WTC11 (cell line): ENCODE data around the gene SLC20A1.

ENCODE experiments used
- HMGXB4 ChIP-seq: sonication (generic); formaldehyde crosslinking; IDR thresholded peaks from 2 replicates; pipeline ENCODE4 v1.8.1; 2023; ENCODE audit warnings: mild to moderate bottlenecking, moderate library complexity, missing genetic modification reagents
- IRF2 ChIP-seq: sonication (generic); formaldehyde crosslinking; IDR thresholded peaks from 2 replicates; pipeline ENCODE4 v1.8.0; 2022; ENCODE audit warnings: low read depth, missing genetic modification reagents, borderline replicate concordance
- USF2 ChIP-seq: sonication (generic); formaldehyde crosslinking; IDR thresholded peaks from 2 replicates; pipeline ENCODE4 v1.8.1; 2023; ENCODE audit warnings: mild to moderate bottlenecking, missing genetic modification reagents, moderate library complexity
- ZNF396 ChIP-seq: fragments of 250-450 bp; sonication (Bioruptor Pico); IDR thresholded peaks from 2 replicates; pipeline ENCODE4 v1.8.0; 2021; ENCODE audit warnings: mild to moderate bottlenecking, moderate library complexity, borderline replicate concordance
- ZNF671 ChIP-seq: fragments of 250-450 bp; sonication (Bioruptor Pico); IDR thresholded peaks from 2 replicates; pipeline ENCODE4 v1.8.0; 2021; ENCODE audit warnings: mild to moderate bottlenecking
- TF ChIP-seq, protein P1 (sequence below): sonication (generic); formaldehyde crosslinking; IDR thresholded peaks from 2 replicates; pipeline ENCODE4 v1.8.1; 2022; ENCODE audit warnings: missing genetic modification reagents, borderline replicate concordance
- TF ChIP-seq, protein P2 (sequence below): fragments of 200-600 bp; IDR thresholded peaks from 2 replicates; pipeline ENCODE4 v1.8.0; 2022; ENCODE audit warnings: antibody characterized with exemption
- TF ChIP-seq, protein P3 (sequence below): sonication (generic); formaldehyde crosslinking; IDR thresholded peaks from 2 replicates; pipeline ENCODE4 v1.8.0; 2023; ENCODE audit warnings: mild to moderate bottlenecking, missing genetic modification reagents
- TF ChIP-seq, protein P4 (sequence below): sonication (generic); formaldehyde crosslinking; IDR thresholded peaks from 2 replicates; pipeline ENCODE4 v1.8.0; 2022; ENCODE audit warnings: mild to moderate bottlenecking, missing genetic modification reagents

- TF ChIP-seq, protein P1, sequence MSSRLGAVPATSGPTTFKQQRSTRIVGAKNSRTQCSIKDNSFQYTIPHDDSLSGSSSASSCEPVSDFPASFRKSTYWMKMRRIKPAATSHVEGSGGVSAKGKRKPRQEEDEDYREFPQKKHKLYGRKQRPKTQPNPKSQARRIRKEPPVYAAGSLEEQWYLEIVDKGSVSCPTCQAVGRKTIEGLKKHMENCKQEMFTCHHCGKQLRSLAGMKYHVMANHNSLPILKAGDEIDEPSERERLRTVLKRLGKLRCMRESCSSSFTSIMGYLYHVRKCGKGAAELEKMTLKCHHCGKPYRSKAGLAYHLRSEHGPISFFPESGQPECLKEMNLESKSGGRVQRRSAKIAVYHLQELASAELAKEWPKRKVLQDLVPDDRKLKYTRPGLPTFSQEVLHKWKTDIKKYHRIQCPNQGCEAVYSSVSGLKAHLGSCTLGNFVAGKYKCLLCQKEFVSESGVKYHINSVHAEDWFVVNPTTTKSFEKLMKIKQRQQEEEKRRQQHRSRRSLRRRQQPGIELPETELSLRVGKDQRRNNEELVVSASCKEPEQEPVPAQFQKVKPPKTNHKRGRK, result no peak
- TF ChIP-seq, protein P2, sequence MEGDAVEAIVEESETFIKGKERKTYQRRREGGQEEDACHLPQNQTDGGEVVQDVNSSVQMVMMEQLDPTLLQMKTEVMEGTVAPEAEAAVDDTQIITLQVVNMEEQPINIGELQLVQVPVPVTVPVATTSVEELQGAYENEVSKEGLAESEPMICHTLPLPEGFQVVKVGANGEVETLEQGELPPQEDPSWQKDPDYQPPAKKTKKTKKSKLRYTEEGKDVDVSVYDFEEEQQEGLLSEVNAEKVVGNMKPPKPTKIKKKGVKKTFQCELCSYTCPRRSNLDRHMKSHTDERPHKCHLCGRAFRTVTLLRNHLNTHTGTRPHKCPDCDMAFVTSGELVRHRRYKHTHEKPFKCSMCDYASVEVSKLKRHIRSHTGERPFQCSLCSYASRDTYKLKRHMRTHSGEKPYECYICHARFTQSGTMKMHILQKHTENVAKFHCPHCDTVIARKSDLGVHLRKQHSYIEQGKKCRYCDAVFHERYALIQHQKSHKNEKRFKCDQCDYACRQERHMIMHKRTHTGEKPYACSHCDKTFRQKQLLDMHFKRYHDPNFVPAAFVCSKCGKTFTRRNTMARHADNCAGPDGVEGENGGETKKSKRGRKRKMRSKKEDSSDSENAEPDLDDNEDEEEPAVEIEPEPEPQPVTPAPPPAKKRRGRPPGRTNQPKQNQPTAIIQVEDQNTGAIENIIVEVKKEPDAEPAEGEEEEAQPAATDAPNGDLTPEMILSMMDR, result no peak
- TF ChIP-seq ZNF396 (CRISPR knock-in tag) (no peak), USF2 (CRISPR knock-in tag) (no peak), IRF2 (no peak), ZNF671 (CRISPR knock-in tag) (no peak), HMGXB4 (CRISPR knock-in tag) (no peak)
- TF ChIP-seq, protein P3, sequence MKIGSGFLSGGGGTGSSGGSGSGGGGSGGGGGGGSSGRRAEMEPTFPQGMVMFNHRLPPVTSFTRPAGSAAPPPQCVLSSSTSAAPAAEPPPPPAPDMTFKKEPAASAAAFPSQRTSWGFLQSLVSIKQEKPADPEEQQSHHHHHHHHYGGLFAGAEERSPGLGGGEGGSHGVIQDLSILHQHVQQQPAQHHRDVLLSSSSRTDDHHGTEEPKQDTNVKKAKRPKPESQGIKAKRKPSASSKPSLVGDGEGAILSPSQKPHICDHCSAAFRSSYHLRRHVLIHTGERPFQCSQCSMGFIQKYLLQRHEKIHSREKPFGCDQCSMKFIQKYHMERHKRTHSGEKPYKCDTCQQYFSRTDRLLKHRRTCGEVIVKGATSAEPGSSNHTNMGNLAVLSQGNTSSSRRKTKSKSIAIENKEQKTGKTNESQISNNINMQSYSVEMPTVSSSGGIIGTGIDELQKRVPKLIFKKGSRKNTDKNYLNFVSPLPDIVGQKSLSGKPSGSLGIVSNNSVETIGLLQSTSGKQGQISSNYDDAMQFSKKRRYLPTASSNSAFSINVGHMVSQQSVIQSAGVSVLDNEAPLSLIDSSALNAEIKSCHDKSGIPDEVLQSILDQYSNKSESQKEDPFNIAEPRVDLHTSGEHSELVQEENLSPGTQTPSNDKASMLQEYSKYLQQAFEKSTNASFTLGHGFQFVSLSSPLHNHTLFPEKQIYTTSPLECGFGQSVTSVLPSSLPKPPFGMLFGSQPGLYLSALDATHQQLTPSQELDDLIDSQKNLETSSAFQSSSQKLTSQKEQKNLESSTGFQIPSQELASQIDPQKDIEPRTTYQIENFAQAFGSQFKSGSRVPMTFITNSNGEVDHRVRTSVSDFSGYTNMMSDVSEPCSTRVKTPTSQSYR (CRISPR knock-in tag), result no peak
- TF ChIP-seq, protein P4, sequence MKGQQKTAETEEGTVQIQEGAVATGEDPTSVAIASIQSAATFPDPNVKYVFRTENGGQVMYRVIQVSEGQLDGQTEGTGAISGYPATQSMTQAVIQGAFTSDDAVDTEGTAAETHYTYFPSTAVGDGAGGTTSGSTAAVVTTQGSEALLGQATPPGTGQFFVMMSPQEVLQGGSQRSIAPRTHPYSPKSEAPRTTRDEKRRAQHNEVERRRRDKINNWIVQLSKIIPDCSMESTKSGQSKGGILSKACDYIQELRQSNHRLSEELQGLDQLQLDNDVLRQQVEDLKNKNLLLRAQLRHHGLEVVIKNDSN, result no peak
These were observed 19.5 kb downstream of the SLC20A1 start for GRCh38 chr2:112665113-112665780.
